HEK293 (cell line): ENCODE data around the gene AURKB.

Experiments
- ZNF175 ChIP-seq: fragments of 450-650 bp; formaldehyde crosslinking; IDR thresholded peaks from 2 replicates; pipeline ENCODE4 v1.5.1; 2016; ENCODE audit warnings: missing biosample characterization, missing genetic modification characterization
- ZNF24 ChIP-seq: fragments of 450-650 bp; formaldehyde crosslinking; IDR thresholded peaks from 2 replicates; pipeline ENCODE4 v1.5.1; 2016; ENCODE audit warnings: missing biosample characterization, missing genetic modification characterization

DNA sequence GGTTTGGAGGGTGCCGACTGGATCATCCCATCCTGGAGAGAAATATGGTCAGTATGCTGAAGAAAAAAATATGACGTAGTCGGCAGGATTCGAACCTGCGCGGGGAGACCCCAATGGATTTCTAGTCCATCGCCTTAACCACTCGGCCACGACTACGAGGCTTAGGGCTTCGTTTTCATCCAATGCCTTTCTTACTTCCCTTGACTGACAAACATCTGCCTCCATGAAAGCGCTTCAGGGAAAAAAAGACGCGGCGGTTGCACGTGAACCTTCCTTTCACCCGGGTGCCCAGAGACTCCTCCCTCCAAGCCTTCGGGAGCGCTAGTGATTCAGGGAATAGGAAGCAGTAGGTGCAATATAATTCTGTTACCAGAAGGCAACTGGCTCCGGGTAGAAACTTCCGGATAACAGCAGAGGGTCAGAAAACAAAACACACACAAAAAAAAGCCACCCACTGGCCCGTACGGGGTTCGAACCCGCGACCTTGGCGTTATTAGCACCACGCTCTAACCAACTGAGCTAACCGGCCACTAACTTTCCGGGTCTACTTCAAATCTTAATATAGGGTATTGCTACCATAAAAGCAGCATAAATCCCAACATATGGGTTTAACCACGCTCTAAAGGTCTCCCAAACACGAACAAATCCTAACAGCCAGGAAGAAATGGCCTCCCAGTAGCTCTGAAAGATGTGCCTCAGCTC is 16.3 kb upstream of the AURKB start:
- TF ChIP-seq ZNF24 (tag by site-specific recombination) (no peak; the same call in none of the 2 replicates), ZNF175 (tag by site-specific recombination) (no peak)
